Measurements from ENCODE around the gene FDXACB1. TPM values are rescaled to one million over a fixed set of nuclear protein-coding genes. Genes with fewer than 3 reads are reported as not detected.

The FDXACB1 gene
- total RNA-seq = 3.0 and 6.0 TPM in 2 replicates

GRCh38 chr11:111878849-111879636 lies at the start of gene FDXACB1, which contains the start of gene CFAP68:
Gene FDXACB1 (minus strand): TSS chr11:111879165. CDS start chr11:111879132, 33 bp downstream.
Gene CFAP68 (plus strand): TSS chr11:111879541. CDS start chr11:111879561, 20 bp downstream.

GRCh38 chr11:111918390-111919256 lies 39.7 kb upstream of the FDXACB1 start, which contains the start of gene C11orf52:
Gene C11orf52 (plus strand): TSS chr11:111918913. CDS start chr11:111918973, 60 bp downstream.

GRCh38 chr11:111912535-111912934 lies 33.6 kb upstream of the FDXACB1 start, which contains the start of gene HSPB2:
Gene HSPB2 (plus strand): TSS chr11:111912734. CDS start chr11:111912830, 96 bp downstream.

GRCh38 chr11:111911563-111912401 lies 32.8 kb upstream of the FDXACB1 start, which contains the start of gene CRYAB:
Gene CRYAB (minus strand): TSS chr11:111911770. CDS start chr11:111911724, 46 bp downstream.

GRCh38 chr11:111870886-111871692 lies 7.9 kb downstream of the FDXACB1 start, which contains the start of gene ALG9:
Gene ALG9 (minus strand): TSS chr11:111871581. CDS start chr11:111871482, 99 bp downstream.

Other genes starting within 250 kb of the FDXACB1 start
- gene PPP2R1B, start 112.8 kb downstream of the FDXACB1 start, total RNA-seq = 22.6 and 27.9 TPM in 2 replicates
- 26.5 and 30.0 TPM in 2 replicates for gene ALG9, start 7.6 kb downstream of the FDXACB1 start, total RNA-seq
- 16.4 and 29.9 TPM in 2 replicates for gene CFAP68, start 376 bp upstream of the FDXACB1 start, total RNA-seq
- 2.8 and 6.6 TPM in 2 replicates for gene CRYAB, start 32.6 kb upstream of the FDXACB1 start, total RNA-seq
- gene HSPB2, start 33.6 kb upstream of the FDXACB1 start, total RNA-seq = not detected in 2 replicates
- gene C11orf52, start 39.7 kb upstream of the FDXACB1 start, total RNA-seq = 1.2 TPM in 1 of 2 replicates, not detected in the other
- gene DIXDC1, start 58.2 kb upstream of the FDXACB1 start, total RNA-seq = 7.3 and 7.8 TPM in 2 replicates
- gene DLAT, start 146.2 kb upstream of the FDXACB1 start, total RNA-seq = 33.7 and 38.3 TPM in 2 replicates
- gene PIH1D2, start 194.9 kb upstream of the FDXACB1 start, total RNA-seq = 0.39 and 1.3 TPM in 2 replicates
- gene NKAPD1, start 195.1 kb upstream of the FDXACB1 start, total RNA-seq = 11.1 and 14.9 TPM in 2 replicates
- 30.9 and 42.5 TPM in 2 replicates for gene TIMM8B, start 207.6 kb upstream of the FDXACB1 start, total RNA-seq
- gene SDHD, start 207.7 kb upstream of the FDXACB1 start, total RNA-seq = 86.8 and 103 TPM in 2 replicates